ENCODE data around the gene SLCO4A1.
"Not testable (repeated sequence)": the region's sequence is repeated elsewhere in the genome, so short reads cannot be mapped to it uniquely, and the experiment has no call there.

Gene SLCO4A1

GRCh38 chr20:62622877-62623487 is 19.3 kb upstream of the SLCO4A1 start:
- DNase-seq: no peak

DNA sequence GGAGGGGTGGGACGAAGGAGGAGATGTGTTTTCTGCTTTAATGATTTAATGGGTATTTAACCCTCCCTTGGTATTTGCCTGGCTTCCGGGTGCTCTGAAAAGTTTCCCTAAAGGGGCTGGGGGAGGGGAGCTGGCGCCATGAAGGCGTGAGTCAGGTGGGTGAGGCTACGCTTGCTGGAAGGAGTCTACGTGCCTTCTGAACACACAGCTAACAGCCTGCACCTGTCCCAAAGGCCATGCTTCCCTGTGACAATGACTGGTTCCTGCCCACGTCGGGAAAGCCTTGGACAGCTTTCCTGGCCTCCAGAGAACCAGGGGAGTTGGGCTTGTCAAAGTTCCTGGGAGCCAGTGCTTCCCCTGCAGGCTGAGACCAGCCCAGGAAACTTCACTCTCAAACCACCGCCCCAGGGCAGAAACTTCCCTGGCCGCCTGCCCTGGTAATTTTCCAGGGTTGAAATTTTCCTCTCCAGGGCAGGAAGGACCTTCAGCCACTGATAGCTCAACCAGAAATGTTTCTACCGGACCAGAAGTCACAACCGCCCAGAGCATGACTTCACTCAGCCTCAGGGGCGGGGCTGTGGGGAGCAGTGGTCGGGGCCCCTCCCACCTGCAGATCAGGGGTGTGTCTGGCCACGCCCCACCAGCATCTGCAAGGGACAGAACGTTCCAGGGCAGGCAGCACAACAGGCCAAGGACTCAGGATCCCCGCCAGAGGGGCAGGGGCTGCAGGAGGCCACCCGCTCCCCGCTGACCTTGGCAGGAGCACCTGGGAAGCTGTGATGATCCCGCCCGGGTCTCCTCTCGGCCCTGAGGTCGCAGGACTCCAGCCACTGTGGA is 18.6 kb upstream of the SLCO4A1 start:
- DNase-seq: no peak

DNA sequence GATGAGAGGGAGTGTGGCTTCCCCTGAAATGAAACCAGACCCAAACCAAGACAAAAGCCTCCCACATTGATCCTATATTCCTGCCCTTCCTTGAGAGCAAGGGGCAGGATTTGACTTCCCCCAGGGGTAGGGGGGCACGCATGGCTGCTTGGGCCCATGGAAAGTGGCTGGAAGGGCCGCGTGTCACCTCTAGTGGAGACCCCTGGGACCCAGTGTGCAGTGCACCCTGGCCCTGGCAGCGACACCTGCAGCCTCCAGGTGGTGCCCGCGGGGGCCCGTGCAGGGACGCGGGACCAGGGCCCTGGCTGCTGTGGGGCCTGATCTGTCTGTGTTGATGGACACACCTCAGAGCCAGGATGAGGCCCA is 18.0 kb upstream of the SLCO4A1 start:
- DNase-seq: no peak

- DNase-seq: no peak
Observed at GRCh38 chr20:62624719-62625453, 17.4 kb upstream of the SLCO4A1 start.

DNA sequence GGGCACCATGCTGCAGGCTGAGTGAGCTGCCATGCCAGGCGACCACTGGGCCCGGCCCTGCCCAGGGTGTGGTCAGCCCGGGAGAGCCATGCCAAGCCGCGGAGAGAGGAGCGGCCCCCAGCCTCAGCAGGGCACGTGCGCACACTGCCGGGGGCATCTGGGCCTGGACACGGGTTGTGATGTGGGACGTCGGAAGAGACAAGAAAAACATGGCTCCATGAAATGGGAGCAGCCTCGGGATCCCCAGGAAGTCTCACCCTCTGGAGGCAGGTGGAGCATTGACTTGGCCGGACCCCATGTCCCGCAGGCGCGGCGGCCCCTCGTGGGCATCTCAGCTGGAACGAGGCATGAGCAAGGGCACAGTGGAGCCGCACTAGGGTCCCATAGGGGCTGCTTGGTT is 16.8 kb upstream of the SLCO4A1 start:
- no peak for DNase-seq

DNA sequence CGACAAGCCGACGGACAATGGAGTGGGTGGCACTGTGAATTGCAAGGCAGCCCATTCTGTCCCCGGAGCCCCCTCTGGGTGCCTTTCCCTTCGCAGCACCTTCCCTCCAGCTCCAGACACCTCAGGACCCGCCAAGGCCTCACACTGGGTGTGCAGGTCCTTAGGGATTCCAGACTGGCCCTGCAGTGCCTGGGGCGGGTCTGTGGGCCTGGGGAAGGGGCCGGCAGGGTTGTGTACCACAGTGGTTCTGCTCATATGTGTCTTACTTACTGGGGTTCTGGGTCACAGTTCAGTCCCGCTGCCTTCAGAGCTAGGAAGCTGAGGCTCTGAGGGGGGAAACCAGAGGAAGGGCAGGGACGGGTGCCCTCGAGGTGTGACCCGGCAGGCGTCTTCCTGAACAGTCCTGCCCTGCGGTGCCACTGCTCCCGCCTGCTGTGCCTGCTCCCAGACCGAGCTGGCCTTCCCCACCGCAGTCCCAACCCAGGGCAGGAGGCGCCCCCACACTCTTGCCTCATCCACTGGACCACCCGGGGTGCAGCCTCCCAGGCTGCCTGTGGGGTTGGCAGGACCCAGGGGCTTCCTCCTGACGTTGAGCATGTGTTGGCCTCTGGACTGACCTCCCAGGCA is 16.3 kb upstream of the SLCO4A1 start:
- no peak for DNase-seq

DNA sequence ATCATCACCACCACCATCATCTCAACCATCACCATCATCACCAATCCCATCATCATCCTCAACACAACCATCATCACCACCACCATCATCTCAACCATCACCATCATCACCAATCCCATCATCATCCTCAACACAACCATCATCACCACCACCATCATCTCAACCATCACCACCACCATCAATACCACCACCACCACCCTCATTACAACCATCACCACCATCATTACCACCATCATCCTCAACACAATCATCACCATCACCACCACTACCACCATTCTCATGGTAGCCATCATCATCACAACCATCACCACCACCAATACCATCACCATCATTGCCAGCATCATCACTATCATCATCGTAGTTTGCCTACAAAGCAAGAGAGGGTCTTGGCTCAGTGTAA is 14.9 kb upstream of the SLCO4A1 start:
- DNase-seq: not testable (repeated sequence)

- no peak for DNase-seq
Observed at GRCh38 chr20:62627901-62628612, 14.2 kb upstream of the SLCO4A1 start.

- DNase-seq: no peak
Observed at GRCh38 chr20:62628691-62629090, 13.6 kb upstream of the SLCO4A1 start.

GRCh38 chr20:62629864-62630470 is 12.3 kb upstream of the SLCO4A1 start:
- no peak for DNase-seq

GRCh38 chr20:62631336-62632308 is 10.7 kb upstream of the SLCO4A1 start:
- peak; percentile 76 for DNase-seq

DNA sequence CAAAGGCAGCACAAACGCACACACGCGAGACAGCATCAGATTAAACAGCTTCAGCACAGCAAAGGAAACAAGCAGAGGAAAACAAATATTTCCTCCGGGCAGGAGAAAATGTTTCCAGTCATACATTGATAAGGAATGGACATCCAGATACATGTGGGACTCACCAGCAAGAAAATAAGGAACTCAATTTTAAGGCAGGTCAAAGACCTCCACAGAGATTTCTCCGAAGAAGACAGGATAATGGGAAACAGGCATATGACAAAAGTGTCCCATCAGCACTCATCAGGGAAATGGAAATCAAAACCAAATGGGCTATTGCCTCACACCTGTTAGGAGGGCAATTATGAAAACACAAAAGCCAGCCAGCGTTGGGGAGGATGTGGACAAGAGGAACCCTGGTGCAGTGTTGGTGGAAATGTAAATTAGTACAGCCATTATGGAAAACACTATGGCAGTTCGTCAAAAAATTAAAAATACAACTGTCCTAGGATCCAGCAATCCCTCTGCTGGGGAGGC is 9.7 kb upstream of the SLCO4A1 start:
- DNase-seq: no peak

DNA sequence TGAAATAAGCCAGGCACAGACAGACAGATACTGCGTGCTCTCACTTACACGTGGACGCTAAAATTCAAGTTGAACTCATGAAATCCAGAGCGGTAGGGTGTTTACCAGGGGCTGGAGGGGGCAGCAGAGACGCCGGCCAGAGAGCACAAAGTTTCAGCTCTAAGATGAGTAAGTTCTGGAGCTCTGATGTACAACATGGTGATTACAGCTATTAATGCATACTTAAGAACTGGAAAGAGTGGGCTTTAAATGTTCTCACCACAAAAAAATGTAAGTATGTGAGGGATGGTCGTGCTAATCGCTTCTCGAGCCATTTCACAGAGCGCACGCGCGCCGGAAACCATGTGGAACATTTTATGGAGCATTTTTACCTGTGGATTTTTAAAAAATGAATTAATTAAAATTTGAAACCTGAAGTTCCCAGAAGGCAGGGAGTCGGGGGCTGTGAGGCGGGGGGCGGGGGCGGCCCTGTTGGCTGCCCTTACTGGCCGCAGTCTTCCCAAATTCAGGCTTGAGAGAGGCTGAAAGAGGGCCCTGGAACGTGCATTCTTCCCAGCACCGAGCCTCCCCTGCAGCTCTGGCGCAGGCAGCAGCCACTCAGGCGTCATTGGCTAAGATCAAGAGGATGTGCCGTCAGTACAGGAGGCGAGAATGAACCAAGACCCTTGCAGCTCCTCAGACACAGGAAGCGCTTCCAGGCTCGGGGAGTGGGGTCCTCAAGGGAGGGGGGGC is 8.5 kb upstream of the SLCO4A1 start:
- DNase-seq: no peak

DNA sequence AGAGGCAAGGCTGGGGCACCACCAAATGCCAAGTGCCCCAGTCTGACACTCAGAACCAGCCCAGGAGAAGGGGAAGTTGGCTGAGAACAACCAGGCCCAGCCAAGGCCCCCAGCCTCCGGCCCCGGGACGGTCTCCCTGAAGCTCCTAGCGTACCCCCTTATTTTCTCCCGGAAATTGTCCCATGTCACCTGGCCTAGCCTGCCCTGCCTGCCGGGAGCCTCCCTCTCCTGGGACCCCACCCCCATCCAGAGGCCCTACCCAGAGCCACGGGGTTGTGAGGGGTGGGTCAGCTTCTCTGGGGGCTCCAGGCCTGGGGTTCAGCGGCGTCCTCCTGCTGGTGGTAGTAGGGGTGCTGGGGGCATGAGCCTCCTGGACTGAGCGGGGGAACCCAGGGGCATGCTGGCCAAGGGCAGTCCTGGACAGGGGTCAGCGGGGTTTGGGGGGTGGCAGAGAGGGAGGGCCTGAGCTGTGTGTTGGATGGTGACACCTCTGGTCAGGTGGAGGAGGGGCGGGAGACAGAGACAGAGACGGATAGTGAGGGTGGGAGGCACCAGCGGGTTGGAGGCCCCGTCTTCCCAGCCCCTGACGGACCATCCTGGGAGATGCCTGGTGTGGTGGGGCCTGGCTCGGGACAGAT is 7.9 kb upstream of the SLCO4A1 start:
- DNase-seq: no peak

DNA sequence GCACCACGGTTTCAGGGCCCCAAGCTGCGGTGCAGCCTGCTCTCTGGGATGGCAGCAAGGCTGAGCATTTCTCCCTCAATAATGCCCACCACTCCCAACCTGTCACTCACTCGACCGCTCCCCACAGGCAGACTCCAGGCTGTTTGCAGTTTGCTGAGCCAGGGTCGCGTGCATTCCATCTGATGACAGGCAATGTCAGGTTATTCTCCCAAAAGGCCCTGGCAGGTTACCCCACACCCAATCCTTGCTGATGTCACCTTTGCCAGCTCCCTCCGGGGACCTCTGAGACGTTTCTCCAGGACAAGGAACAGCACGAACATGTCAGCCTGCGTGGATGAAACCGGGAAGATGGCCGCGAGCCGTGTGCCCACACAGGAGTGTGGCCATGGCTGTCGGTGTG is 7.1 kb upstream of the SLCO4A1 start:
- no peak for DNase-seq

- no peak for DNase-seq
Observed at GRCh38 chr20:62635852-62636251, 6.5 kb upstream of the SLCO4A1 start.

DNA sequence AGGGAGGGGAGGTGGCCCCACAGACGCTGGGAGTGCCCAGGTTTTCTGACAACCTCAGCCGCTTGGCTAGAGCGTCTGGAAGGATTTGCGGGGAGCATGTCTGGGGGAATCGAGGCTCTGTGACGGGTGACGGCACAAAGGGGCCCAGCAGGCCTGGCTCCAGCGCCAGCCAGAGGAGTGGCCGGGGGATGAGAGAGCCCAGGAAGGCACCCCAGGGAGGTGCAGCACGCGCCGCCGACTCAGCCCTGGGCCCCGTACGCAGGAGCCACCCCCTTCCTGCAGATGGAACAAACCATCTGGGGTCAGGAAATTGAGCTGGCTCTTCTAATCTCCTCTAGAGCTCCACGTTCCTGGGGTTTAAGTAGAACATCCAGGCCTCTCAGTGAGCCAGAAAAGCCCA is 5.9 kb upstream of the SLCO4A1 start:
- no peak for DNase-seq

DNA sequence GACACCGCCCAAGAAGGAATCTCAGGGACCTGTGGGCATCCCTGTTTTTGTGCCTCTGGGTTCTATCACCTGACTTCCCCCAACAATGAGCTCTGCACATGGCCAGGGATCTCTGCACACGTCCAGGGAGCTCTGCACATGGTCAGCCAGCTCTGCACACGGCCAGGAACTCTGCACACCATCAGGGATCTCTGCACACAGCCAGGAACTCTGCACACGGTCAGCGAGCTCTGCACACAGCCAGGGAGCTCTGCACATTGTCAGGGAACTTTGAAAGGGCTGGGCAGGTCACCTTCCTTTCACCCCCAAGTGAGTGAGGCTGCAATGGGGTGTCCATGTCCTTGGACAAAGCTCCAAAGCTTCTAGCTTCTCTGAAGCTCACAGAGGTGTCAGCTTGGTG is 5.2 kb upstream of the SLCO4A1 start:
- DNase-seq: no peak

DNA sequence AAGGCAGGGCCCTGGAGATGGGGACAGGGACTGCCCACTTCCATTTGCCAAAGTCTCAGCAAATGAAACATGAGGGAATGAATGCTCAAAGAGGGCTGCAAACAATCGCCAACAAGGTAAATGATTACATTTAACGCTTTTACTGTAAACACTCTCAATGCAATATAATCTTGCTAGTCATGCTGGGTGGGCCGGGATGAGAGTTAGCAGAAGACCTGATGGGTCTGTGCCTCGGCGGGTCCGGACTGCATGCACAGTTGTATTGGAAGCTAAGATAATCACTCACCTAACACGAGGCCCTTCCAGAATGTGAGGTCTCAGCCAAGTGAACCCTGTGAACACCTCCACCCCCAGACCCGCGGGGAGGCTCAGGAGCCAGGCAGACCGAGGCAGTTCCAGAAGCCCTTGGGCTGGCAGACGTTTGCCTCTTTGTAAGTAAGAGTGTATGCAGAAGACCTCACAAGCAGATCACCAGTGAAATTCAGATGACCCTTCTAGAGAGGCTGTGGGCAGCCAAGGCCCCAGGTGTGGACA is 4.7 kb upstream of the SLCO4A1 start:
- DNase-seq: no peak
